ENCODE results near the gene PCDHGB5.

GRCh38 chr5:141371572-141372475, 25.9 kb upstream of the PCDHGB5 start:
- TF ChIP-seq, protein P1, sequence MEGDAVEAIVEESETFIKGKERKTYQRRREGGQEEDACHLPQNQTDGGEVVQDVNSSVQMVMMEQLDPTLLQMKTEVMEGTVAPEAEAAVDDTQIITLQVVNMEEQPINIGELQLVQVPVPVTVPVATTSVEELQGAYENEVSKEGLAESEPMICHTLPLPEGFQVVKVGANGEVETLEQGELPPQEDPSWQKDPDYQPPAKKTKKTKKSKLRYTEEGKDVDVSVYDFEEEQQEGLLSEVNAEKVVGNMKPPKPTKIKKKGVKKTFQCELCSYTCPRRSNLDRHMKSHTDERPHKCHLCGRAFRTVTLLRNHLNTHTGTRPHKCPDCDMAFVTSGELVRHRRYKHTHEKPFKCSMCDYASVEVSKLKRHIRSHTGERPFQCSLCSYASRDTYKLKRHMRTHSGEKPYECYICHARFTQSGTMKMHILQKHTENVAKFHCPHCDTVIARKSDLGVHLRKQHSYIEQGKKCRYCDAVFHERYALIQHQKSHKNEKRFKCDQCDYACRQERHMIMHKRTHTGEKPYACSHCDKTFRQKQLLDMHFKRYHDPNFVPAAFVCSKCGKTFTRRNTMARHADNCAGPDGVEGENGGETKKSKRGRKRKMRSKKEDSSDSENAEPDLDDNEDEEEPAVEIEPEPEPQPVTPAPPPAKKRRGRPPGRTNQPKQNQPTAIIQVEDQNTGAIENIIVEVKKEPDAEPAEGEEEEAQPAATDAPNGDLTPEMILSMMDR (IDR thresholded peaks at IDR 0.05), result no peak
- no peak for TF ChIP-seq POLR2A (IDR thresholded peaks at IDR 0.05)
- no peak for TF ChIP-seq EP300 (IDR thresholded peaks at IDR 0.05)

Data from tibial nerve (tissue), 4 donors.